ENCODE measurements around the gene MYT1. TPM values are rescaled to one million over a fixed set of nuclear protein-coding genes. Genes with fewer than 3 reads are reported as not detected.

Gene MYT1
- polyA plus RNA-seq, 1 donor: 2.6 TPM

GRCh38 chr20:64192406-64192805 is 28.2 kb downstream of the MYT1 start:
- H3K9me3 ChIP-seq (ENCODE audit: control insufficient read depth, low read depth, low read length): no peaks in the 10 kb centered on the region
- H3K36me3 ChIP-seq (ENCODE audit: control insufficient read depth, insufficient read depth, low read length): no peaks in the 10 kb centered on the region
- H3K4me1 ChIP-seq (ENCODE audit: control insufficient read depth, insufficient read depth, low read length): peaks cover 21% of the 10 kb centered on the region
- no peak for DNase-seq
- no peaks in the 10 kb centered on the region for H3K27me3 ChIP-seq (ENCODE audit: control insufficient read depth, insufficient read depth, low read length)
- no peak overlapping the region for H3K27ac ChIP-seq (ENCODE audit: low read length)
- H3K4me3 ChIP-seq (ENCODE audit: low read length): no peak overlapping the region
- WGBS (ENCODE audit: insufficient coverage, low lambda C conversion rate): no CpG with 5 or more reads among the region's 9 CpGs

- no peaks in the 10 kb centered on the region for H3K9me3 ChIP-seq (ENCODE audit: control insufficient read depth, low read depth, low read length)
- no peaks in the 10 kb centered on the region for H3K36me3 ChIP-seq (ENCODE audit: control insufficient read depth, insufficient read depth, low read length)
- H3K4me1 ChIP-seq (ENCODE audit: control insufficient read depth, insufficient read depth, low read length): peaks cover 19% of the 10 kb centered on the region
- no CpG with 5 or more reads among the region's 3 CpGs for WGBS (ENCODE audit: insufficient coverage, low lambda C conversion rate)
- no peaks in the 10 kb centered on the region for H3K27me3 ChIP-seq (ENCODE audit: control insufficient read depth, insufficient read depth, low read length)
- no peak overlapping the region for H3K27ac ChIP-seq (ENCODE audit: low read length)
- no peak for DNase-seq
- no peak overlapping the region for H3K4me3 ChIP-seq (ENCODE audit: low read length)
Measured at GRCh38 chr20:64193058-64193457, 28.8 kb downstream of the MYT1 start.

GRCh38 chr20:64194269-64194668 is 30.0 kb downstream of the MYT1 start:
- no peaks in the 10 kb centered on the region for H3K27me3 ChIP-seq (ENCODE audit: control insufficient read depth, insufficient read depth, low read length)
- no peaks in the 10 kb centered on the region for H3K36me3 ChIP-seq (ENCODE audit: control insufficient read depth, insufficient read depth, low read length)
- H3K4me3 ChIP-seq (ENCODE audit: low read length): no peak overlapping the region
- no peak overlapping the region for H3K27ac ChIP-seq (ENCODE audit: low read length)
- no peaks in the 10 kb centered on the region for H3K9me3 ChIP-seq (ENCODE audit: control insufficient read depth, low read depth, low read length)
- no peak for DNase-seq
- H3K4me1 ChIP-seq (ENCODE audit: control insufficient read depth, insufficient read depth, low read length): peaks cover 9% of the 10 kb centered on the region

- Histone ChIP-seq H3K9me3 (ENCODE audit: control insufficient read depth, low read depth, low read length) (no peaks in the 10 kb centered on the region), H3K36me3 (ENCODE audit: control insufficient read depth, insufficient read depth, low read length) (no peaks in the 10 kb centered on the region), H3K4me3 (ENCODE audit: low read length) (no peak overlapping the region), H3K4me1 (ENCODE audit: control insufficient read depth, insufficient read depth, low read length) (no peaks in the 10 kb centered on the region), H3K27me3 (ENCODE audit: control insufficient read depth, insufficient read depth, low read length) (no peaks in the 10 kb centered on the region), H3K27ac (ENCODE audit: low read length) (no peak overlapping the region)
- 83% methylated on average over 1 of the region's 15 CpGs for WGBS (ENCODE audit: insufficient coverage, low lambda C conversion rate)
- DNase-seq: no peak
Measured at GRCh38 chr20:64196309-64196708, 32.1 kb downstream of the MYT1 start.

- Histone ChIP-seq H3K36me3 (ENCODE audit: control insufficient read depth, insufficient read depth, low read length) (no peaks in the 10 kb centered on the region), H3K27me3 (ENCODE audit: control insufficient read depth, insufficient read depth, low read length) (no peaks in the 10 kb centered on the region), H3K9me3 (ENCODE audit: control insufficient read depth, low read depth, low read length) (peaks cover 4% of the 10 kb centered on the region), H3K27ac (ENCODE audit: low read length) (no peak overlapping the region), H3K4me1 (ENCODE audit: control insufficient read depth, insufficient read depth, low read length) (no peaks in the 10 kb centered on the region), H3K4me3 (ENCODE audit: low read length) (no peak overlapping the region)
- WGBS (ENCODE audit: insufficient coverage, low lambda C conversion rate): 60% methylated on average over 1 of the region's 11 CpGs
- no peak for DNase-seq
Measured at GRCh38 chr20:64196847-64197306, 32.6 kb downstream of the MYT1 start.

- Histone ChIP-seq H3K4me1 (ENCODE audit: control insufficient read depth, insufficient read depth, low read length) (no peaks in the 10 kb centered on the region), H3K36me3 (ENCODE audit: control insufficient read depth, insufficient read depth, low read length) (no peaks in the 10 kb centered on the region), H3K4me3 (ENCODE audit: low read length) (no peak overlapping the region), H3K27me3 (ENCODE audit: control insufficient read depth, insufficient read depth, low read length) (no peaks in the 10 kb centered on the region), H3K9me3 (ENCODE audit: control insufficient read depth, low read depth, low read length) (peaks cover 6% of the 10 kb centered on the region), H3K27ac (ENCODE audit: low read length) (no peak overlapping the region)
- no peak for DNase-seq
- WGBS (ENCODE audit: insufficient coverage, low lambda C conversion rate): no CpG with 5 or more reads among the region's 9 CpGs
Measured at GRCh38 chr20:64198347-64198746, 34.1 kb downstream of the MYT1 start.

GRCh38 chr20:64199395-64199794 is 35.1 kb downstream of the MYT1 start:
- no peaks in the 10 kb centered on the region for H3K27me3 ChIP-seq (ENCODE audit: control insufficient read depth, insufficient read depth, low read length)
- WGBS (ENCODE audit: insufficient coverage, low lambda C conversion rate): no CpG with 5 or more reads among the region's 8 CpGs
- no peaks in the 10 kb centered on the region for H3K36me3 ChIP-seq (ENCODE audit: control insufficient read depth, insufficient read depth, low read length)
- H3K9me3 ChIP-seq (ENCODE audit: control insufficient read depth, low read depth, low read length): peaks cover 6% of the 10 kb centered on the region
- H3K4me1 ChIP-seq (ENCODE audit: control insufficient read depth, insufficient read depth, low read length): no peaks in the 10 kb centered on the region
- H3K27ac ChIP-seq (ENCODE audit: low read length): no peak overlapping the region
- H3K4me3 ChIP-seq (ENCODE audit: low read length): no peak overlapping the region
- DNase-seq: no peak

- H3K4me3 ChIP-seq (ENCODE audit: low read length): no peak overlapping the region
- DNase-seq: no peak
- 96% methylated on average over 5 of the region's 16 CpGs for WGBS (ENCODE audit: insufficient coverage, low lambda C conversion rate)
- no peaks in the 10 kb centered on the region for H3K27me3 ChIP-seq (ENCODE audit: control insufficient read depth, insufficient read depth, low read length)
- no peak overlapping the region for H3K27ac ChIP-seq (ENCODE audit: low read length)
- H3K9me3 ChIP-seq (ENCODE audit: control insufficient read depth, low read depth, low read length): peaks cover 6% of the 10 kb centered on the region
- no peaks in the 10 kb centered on the region for H3K36me3 ChIP-seq (ENCODE audit: control insufficient read depth, insufficient read depth, low read length)
- H3K4me1 ChIP-seq (ENCODE audit: control insufficient read depth, insufficient read depth, low read length): peaks cover 3% of the 10 kb centered on the region
Measured at GRCh38 chr20:64200740-64201139, 36.5 kb downstream of the MYT1 start.

- Histone ChIP-seq H3K9me3 (ENCODE audit: control insufficient read depth, low read depth, low read length) (peaks cover 6% of the 10 kb centered on the region), H3K27me3 (ENCODE audit: control insufficient read depth, insufficient read depth, low read length) (no peaks in the 10 kb centered on the region), H3K27ac (ENCODE audit: low read length) (no peak overlapping the region), H3K36me3 (ENCODE audit: control insufficient read depth, insufficient read depth, low read length) (no peaks in the 10 kb centered on the region), H3K4me1 (ENCODE audit: control insufficient read depth, insufficient read depth, low read length) (peaks cover 11% of the 10 kb centered on the region), H3K4me3 (ENCODE audit: low read length) (no peak overlapping the region)
- DNase-seq: no peak
- WGBS (ENCODE audit: insufficient coverage, low lambda C conversion rate): no CpG with 5 or more reads among the region's 35 CpGs
Measured at GRCh38 chr20:64201653-64202052, 37.4 kb downstream of the MYT1 start.

- no peaks in the 10 kb centered on the region for H3K27me3 ChIP-seq (ENCODE audit: control insufficient read depth, insufficient read depth, low read length)
Measured at GRCh38 chr20:64203037-64203777, 39.0 kb downstream of the MYT1 start.

GRCh38 chr20:64205611-64206026 is 41.4 kb downstream of the MYT1 start:
- Histone ChIP-seq H3K9me3 (ENCODE audit: control insufficient read depth, low read depth, low read length) (peaks cover 6% of the 10 kb centered on the region), H3K27me3 (ENCODE audit: control insufficient read depth, insufficient read depth, low read length) (no peaks in the 10 kb centered on the region), H3K36me3 (ENCODE audit: control insufficient read depth, insufficient read depth, low read length) (no peaks in the 10 kb centered on the region), H3K4me1 (ENCODE audit: control insufficient read depth, insufficient read depth, low read length) (peaks cover 11% of the 10 kb centered on the region), H3K27ac (ENCODE audit: low read length) (no peak overlapping the region), H3K4me3 (ENCODE audit: low read length) (no peak overlapping the region)
- WGBS (ENCODE audit: insufficient coverage, low lambda C conversion rate): no CpG with 5 or more reads among the region's 17 CpGs
- DNase-seq: no peak

More at GRCh38 chr20:64203037-64203777, 39.0 kb downstream of the MYT1 start:
- H3K27ac ChIP-seq (ENCODE audit: low read length): no peak overlapping the region
- no peak for DNase-seq
- no peaks in the 10 kb centered on the region for H3K36me3 ChIP-seq (ENCODE audit: control insufficient read depth, insufficient read depth, low read length)
- peaks cover 11% of the 10 kb centered on the region for H3K4me1 ChIP-seq (ENCODE audit: control insufficient read depth, insufficient read depth, low read length)
- WGBS (ENCODE audit: insufficient coverage, low lambda C conversion rate): no CpG with 5 or more reads among the region's 17 CpGs
- H3K4me3 ChIP-seq (ENCODE audit: low read length): no peak overlapping the region
- H3K9me3 ChIP-seq (ENCODE audit: control insufficient read depth, low read depth, low read length): peaks cover 6% of the 10 kb centered on the region

Data from large intestine (tissue), 3 donors.